Testis (tissue), 3 donors: ENCODE results near the gene MAOA. TPM values are rescaled to one million over a fixed set of nuclear protein-coding genes. Genes with fewer than 3 reads are reported as not detected.

ENCODE experiments used
- DNase-seq: peaks from one replicate; pipeline ENCODE4 v3.0.0-alpha.2; 2019
- H3K27ac ChIP-seq, 2 donors: fragments of 200-600 bp; sonication (generic); one replicate each; pipeline ENCODE4 v1.5.1; 2019
- H3K27me3 ChIP-seq: fragments of 200-600 bp; sonication (generic); one replicate; pipeline ENCODE4 v1.5.1; 2019
- H3K36me3 ChIP-seq: fragments of 200-600 bp; sonication (generic); one replicate; pipeline ENCODE4 v1.5.1; 2017; ENCODE audit warnings: low read depth; ENCODE audit errors: missing control alignments
- H3K4me1 ChIP-seq: fragments of 200-600 bp; sonication (generic); one replicate; pipeline ENCODE4 v1.5.1; 2019
- H3K4me3 ChIP-seq, 2 donors: fragments of 200-600 bp; sonication (generic); one replicate each; pipeline ENCODE4 v1.5.1; 2017 to 2019
- H3K9me3 ChIP-seq: fragments of 200-600 bp; sonication (generic); one replicate; pipeline ENCODE4 v1.5.1; 2017
- CTCF ChIP-seq, 3 experiments: fragments of 450-650 bp in 2 of 3; fragments of 200-600 bp in 1 of 3; sonication (generic) in 1 of 3; IDR thresholded peaks; one replicate each; pipeline ENCODE4 v1.5.1; 2016 to 2019; ENCODE audit warnings: antibody characterized with exemption in 3 of 3, mild to moderate bottlenecking in 2 of 3, moderate library complexity in 1 of 3
- POLR2A ChIP-seq: fragments of 450-650 bp; IDR thresholded peaks from one replicate; pipeline ENCODE4 v1.6.1; 2017; ENCODE audit warnings: antibody characterized with exemption, mild to moderate bottlenecking, moderate library complexity
- WGBS, 2 donors: methylation state at CpG; one replicate each; pipeline ENCODE4 v1.1.5; 2018; 5-methylcytosine and 5-hydroxymethylcytosine counted together
- intact Hi-C: fragments of 100-400 bp; cut with DNase I; formaldehyde crosslinking; loops from one replicate; pipeline ENCODE4 v1.15.1; 2023; ENCODE audit warnings: low total_unique reads
- polyA plus RNA-seq: library from polyadenylated mRNA; stranded (reverse); fragments of 350-450 nt; fragmentation: Illumina TruSeq; extraction: RNeasy Lipid Tissue Mini Kit (QIAGEN cat#74804); gene quantifications from one replicate; pipeline ENCODE4 v1.2.3, GENCODE V29; 2014; ENCODE audit warnings: low read depth, low replicate concordance; ENCODE audit not compliant: insufficient read depth
- total RNA-seq, 2 donors: library from RNA; depleted of rRNA; stranded (reverse); fragments of >200 nt; gene quantifications; one replicate each; pipeline ENCODE4 v1.2.3, GENCODE V29; 2016

The MAOA gene
- total and polyA plus RNA-seq, 3 donors from 2014 or later = 6.5 to 12.3 (median 11.8) TPM

- no peaks in the 10 kb centered on the region for H3K27me3 ChIP-seq
- H3K4me3 ChIP-seq = no peak overlapping the region
- intact Hi-C loops = loop anchor here (5.0 kb wide), 1 partner anchor 196 kb away; no protein-coding TSS in a partner anchor
- TF ChIP-seq CTCF (IDR thresholded peaks at IDR 0.05) (no peak), POLR2A (no peak)
- H3K27ac ChIP-seq = no peak overlapping the region
- WGBS, 2 donors = 86 to 89% methylated on average over 7 of the region's 7 CpGs
- H3K9me3 ChIP-seq = no peaks in the 10 kb centered on the region
- no peak for DNase-seq
- no peaks in the 10 kb centered on the region for H3K4me1 ChIP-seq
- no peaks in the 10 kb centered on the region for H3K36me3 ChIP-seq
These were observed 101.9 kb downstream of the MAOA start for GRCh38 chrX:43758044-43758443.

- 93 to 96% methylated on average over 5 of the region's 5 CpGs for WGBS, 2 donors
- H3K9me3 ChIP-seq = no peaks in the 10 kb centered on the region
- no peak overlapping the region for H3K27ac ChIP-seq
- H3K4me3 ChIP-seq = no peak overlapping the region
- no peaks in the 10 kb centered on the region for H3K27me3 ChIP-seq
- no peaks in the 10 kb centered on the region for H3K36me3 ChIP-seq
- intact Hi-C loops = no loop called here
- TF ChIP-seq POLR2A (no peak), CTCF (IDR thresholded peaks at IDR 0.05) (no peak)
- H3K4me1 ChIP-seq = no peaks in the 10 kb centered on the region
- no peak for DNase-seq
These were observed 130.0 kb downstream of the MAOA start for GRCh38 chrX:43785930-43786591.

Other genes starting within 250 kb of the MAOA start
- 10 to 100 TPM in 1 of 2 donors, 1 to 10 TPM in 1; 9.2 to 12.8 TPM for gene MAOB, start 226.2 kb downstream of the MAOA start, total RNA-seq
- 32.8 TPM for gene MAOB, start 226.2 kb downstream of the MAOA start, polyA plus RNA-seq